Adrenal gland (tissue), 12 donors: ENCODE results near the gene SNRK. TPM values are rescaled to one million over a fixed set of nuclear protein-coding genes. Genes with fewer than 3 reads are reported as not detected.

Experiments
- DNase-seq, 7 donors: peaks; one replicate each; pipeline ENCODE4 v3.0.0-alpha.2; 2019 to 2020
- H3K27ac ChIP-seq, 5 donors: fragments of 200-600 bp; sonication (generic) in 4 of 5; 1 replicate in 3 of 5; 2 replicates in 2 of 5; pipeline versions ENCODE4 v1.5.1 to v1.8.0; 2016 to 2020; ENCODE audit warnings: mild to moderate bottlenecking in 1 of 5
- H3K27me3 ChIP-seq: fragments of 200-600 bp; 2 replicates; pipeline ENCODE4 v1.8.0; 2021
- H3K36me3 ChIP-seq, 2 donors: fragments of 200-600 bp; replicated peaks in 1 of 2; 1 replicate in 1 of 2; 2 replicates in 1 of 2; pipeline versions ENCODE4 v1.5.1 to v1.8.0; 2018 to 2022
- H3K4me1 ChIP-seq, 2 donors: fragments of 200-600 bp; replicated peaks in 1 of 2; 1 replicate in 1 of 2; 2 replicates in 1 of 2; pipeline versions ENCODE4 v1.5.1 to v1.8.0; 2018 to 2021
- H3K4me3 ChIP-seq, 4 donors: fragments of 200-600 bp; sonication (generic) in 3 of 4; one replicate each; pipeline ENCODE4 v1.5.1; 2016 to 2018
- H3K9me3 ChIP-seq, 3 donors: fragments of 200-600 bp; sonication (generic) in 1 of 3; replicated peaks in 1 of 3; 1 replicate in 2 of 3; 2 replicates in 1 of 3; pipeline versions ENCODE4 v1.5.1 to v1.8.0; 2016 to 2021
- CTCF ChIP-seq, 6 experiments: fragments of 450-650 bp in 4 of 6; fragments of 200-600 bp in 2 of 6; sonication (generic) in 1 of 6; IDR thresholded peaks; 1 replicate in 5 of 6; 2 replicates in 1 of 6; pipeline versions ENCODE4 v1.5.1 to v1.8.0; 2016 to 2021; ENCODE audit warnings: antibody characterized with exemption in 6 of 6, mild to moderate bottlenecking in 2 of 6, moderate library complexity in 1 of 6
- POLR2A ChIP-seq, 2 donors: fragments of 450-650 bp; IDR thresholded peaks; one replicate each; pipeline ENCODE4 v1.6.1; 2017; ENCODE audit warnings: antibody characterized with exemption in 2 of 2, mild to moderate bottlenecking in 2 of 2, moderate library complexity in 1 of 2
- WGBS, 4 donors: extraction: QIAGEN DNeasy Blood & Tissue Kit in 2 of 4; methylation state at CpG; one replicate each; pipeline versions ENCODE4 v1.1.5 to v1.1.7; 2013 to 2017; 5-methylcytosine and 5-hydroxymethylcytosine counted together
- intact Hi-C, 2 donors: fragments of 100-400 bp; cut with DNase I; formaldehyde crosslinking; loops; one replicate each; pipeline versions ENCODE4 v1.14.1 to v1.15.0; 2022 to 2023
- polyA plus RNA-seq, 3 donors: library from polyadenylated mRNA; stranded (reverse); fragments of 200-250 nt in 2 of 3; fragments of 350-450 nt in 1 of 3; fragmentation: Illumina TruSeq in 1 of 3; extraction: RNeasy Lipid Tissue Mini Kit (QIAGEN cat#74804) in 1 of 3; gene quantifications; one replicate each; pipeline ENCODE4 v1.2.3, GENCODE V29; 2013 to 2014
- total RNA-seq, 9 donors: library from RNA; depleted of rRNA in 4 of 9; stranded (reverse); fragments of >200 nt in 4 of 9; fragments of 120-200 nt in 1 of 9; fragmentation: NEBNext Ultra II Directional in 1 of 9; extraction: Animal tissue kit (Norgen Biotek cat#: 25700) in 1 of 9; gene quantifications; one replicate each; pipeline versions ENCODE4 v1.1.0 to v1.2.4, GENCODE V29; 2013 to 2023
- donor health status: healthy with polysubstance abuse.
- donor health status: Bipolar disorder and iron deficiency.
- donor health status: DM: yes; HTN: yes; CAD: no.
- donor health status: DM: no; HTN: no; CAD: no.
- donor health status: DM: no; HTN: no; CAD: no.
- donor health status: DM: yes; HTN: yes; CAD: no.

The SNRK gene
- total and polyA plus RNA-seq, 12 donors = 8.1 to 36.4 (median 23.0) TPM

GRCh38 chr3:43298761-43299160, 12.4 kb downstream of the SNRK start:
- Histone ChIP-seq H3K9me3 (no peaks in the 10 kb centered on the region), H3K4me1 (peaks cover 13 to 68% of the 10 kb centered on the region in 2 donors), H3K36me3 (peaks cover 0 to under 1% of the 10 kb centered on the region in 2 donors), H3K27me3 (no peaks in the 10 kb centered on the region), H3K27ac (no peak overlapping the region), H3K4me3 (no peak overlapping the region)
- 63 to 71% (median 66%) methylated on average over 4 of the region's 4 CpGs for WGBS, 4 donors
- TF ChIP-seq CTCF (IDR thresholded peaks at IDR 0.05) (no peak), POLR2A (IDR thresholded peaks at IDR 0.05) (no peak)
- intact Hi-C loops = no loop called here
- no peak for DNase-seq

- Histone ChIP-seq H3K27ac (no peak overlapping the region), H3K4me3 (no peak overlapping the region), H3K36me3 (peaks cover 0 to 6% of the 10 kb centered on the region in 2 donors), H3K9me3 (no peaks in the 10 kb centered on the region), H3K4me1 (peaks cover 9 to 48% of the 10 kb centered on the region in 2 donors), H3K27me3 (no peaks in the 10 kb centered on the region)
- TF ChIP-seq POLR2A (IDR thresholded peaks at IDR 0.05) (no peak), CTCF (IDR thresholded peaks at IDR 0.05) (no peak)
- no peak for DNase-seq
- WGBS, 4 donors = 62 to 87% (median 67%) methylated on average over 1 of the region's 1 CpG
- intact Hi-C loops = no loop called here
Measured at GRCh38 chr3:43302116-43302880, 16.0 kb downstream of the SNRK start.

- Histone ChIP-seq H3K27me3 (no peaks in the 10 kb centered on the region), H3K27ac (no peak overlapping the region), H3K36me3 (peaks cover 0 to 6% of the 10 kb centered on the region in 2 donors), H3K4me3 (no peak overlapping the region), H3K9me3 (no peaks in the 10 kb centered on the region), H3K4me1 (peaks cover 4 to 36% of the 10 kb centered on the region in 2 donors)
- TF ChIP-seq POLR2A (IDR thresholded peaks at IDR 0.05) = no peak
- TF ChIP-seq CTCF (IDR thresholded peaks at IDR 0.05) = no peak
- 87 to 94% (median 91%) methylated on average over 3 of the region's 3 CpGs for WGBS, 4 donors
- intact Hi-C loops = no loop called here
- no peak for DNase-seq
Measured at GRCh38 chr3:43304126-43304525, 17.8 kb downstream of the SNRK start.

GRCh38 chr3:43307226-43307625, 20.9 kb downstream of the SNRK start:
- DNase-seq = no peak
- Histone ChIP-seq H3K4me3 (no peak overlapping the region), H3K4me1 (peaks cover 0 to 12% of the 10 kb centered on the region in 2 donors), H3K36me3 (peaks cover 0 to 6% of the 10 kb centered on the region in 2 donors), H3K27ac (no peak overlapping the region), H3K9me3 (no peaks in the 10 kb centered on the region), H3K27me3 (no peaks in the 10 kb centered on the region)
- TF ChIP-seq POLR2A (IDR thresholded peaks at IDR 0.05) (no peak), CTCF (IDR thresholded peaks at IDR 0.05) (no peak)
- intact Hi-C loops = no loop called here
- 95 to 99% (median 95%) methylated on average over 3 of the region's 3 CpGs for WGBS, 4 donors
